ENCODE results near the gene MLXIP.

MLXIP gene

GRCh38 chr12:122079532-122080081 lies 1.1 kb downstream of the MLXIP start:
- peak; percentile 67 for DNase-seq

- peak; percentile 64 for DNase-seq
These were observed 1.9 kb downstream of the MLXIP start for GRCh38 chr12:122080149-122081082.

GRCh38 chr12:122081083-122081696 lies 2.6 kb downstream of the MLXIP start:
- no peak for DNase-seq

- peak; percentile 71 for DNase-seq
These were observed 3.2 kb downstream of the MLXIP start for GRCh38 chr12:122081697-122082221.

- DNase-seq = no peak
These were observed 4.2 kb downstream of the MLXIP start for GRCh38 chr12:122082621-122083356.

- DNase-seq = no peak
These were observed 6.4 kb downstream of the MLXIP start for GRCh38 chr12:122084857-122085405.

GRCh38 chr12:122085591-122085990 lies 7.0 kb downstream of the MLXIP start:
- no peak for DNase-seq

- DNase-seq = no peak
These were observed 7.6 kb downstream of the MLXIP start for GRCh38 chr12:122086116-122086515.

- no peak for DNase-seq
These were observed 8.2 kb downstream of the MLXIP start for GRCh38 chr12:122086641-122087285.

- DNase-seq = no peak
These were observed 9.0 kb downstream of the MLXIP start for GRCh38 chr12:122087431-122088178.

- DNase-seq = no peak
These were observed 9.7 kb downstream of the MLXIP start for GRCh38 chr12:122088179-122088810.

GRCh38 chr12:122089077-122089476 lies 10.5 kb downstream of the MLXIP start:
- no peak for DNase-seq

- no peak for DNase-seq
These were observed 12.4 kb downstream of the MLXIP start for GRCh38 chr12:122090759-122091515.

- no peak for DNase-seq
These were observed 14.7 kb downstream of the MLXIP start for GRCh38 chr12:122093098-122093883.

GRCh38 chr12:122094137-122094734 lies 15.7 kb downstream of the MLXIP start:
- no peak for DNase-seq

GRCh38 chr12:122094735-122095631 lies 16.4 kb downstream of the MLXIP start:
- DNase-seq = no peak

GRCh38 chr12:122096014-122096413 lies 17.5 kb downstream of the MLXIP start:
- DNase-seq = no peak
